K562 (cell line): ENCODE data around the gene PRRC2B. TPM values are rescaled to one million over a fixed set of nuclear protein-coding genes. Genes with fewer than 3 reads are reported as not detected.

ENCODE experiments used
- ASH1L ChIP-seq: fragments of 450-650 bp; IDR thresholded peaks from 2 replicates; pipeline ENCODE4 v1.6.1; 2018; ENCODE audit warnings: borderline replicate concordance, mild to moderate bottlenecking, low read depth; ENCODE audit not compliant: partially characterized antibody
- BRF2 ChIP-seq: IDR thresholded peaks from 3 replicates; pipeline ENCODE4 v1.6.1; 2011; ENCODE audit warnings: borderline replicate concordance, mild to moderate bottlenecking; ENCODE audit not compliant: insufficient read length, insufficient read depth
- CBFA2T3 ChIP-seq: fragments of 450-650 bp; IDR thresholded peaks from 2 replicates; pipeline ENCODE4 v1.6.1; 2017
- ELF1 ChIP-seq: fragments of 200-800 bp; sonication (Bioruptor generic); IDR thresholded peaks from 2 replicates; pipeline ENCODE4 v1.6.1; 2016; ENCODE audit warnings: missing genetic modification characterization, missing compliant biosample characterization
- FOXA1 ChIP-seq: fragments of 450-650 bp; IDR thresholded peaks from 2 replicates; pipeline ENCODE4 v1.6.1; 2016; ENCODE audit warnings: mild to moderate bottlenecking, borderline replicate concordance
- HLTF ChIP-seq: fragments of 450-650 bp; IDR thresholded peaks from 2 replicates; pipeline ENCODE4 v1.6.1; 2016
- HNRNPLL ChIP-seq: fragments of 200-400 bp; formaldehyde crosslinking; IDR thresholded peaks from 2 replicates; pipeline ENCODE4 v1.6.1; 2017; ENCODE audit warnings: low read length, low read depth, mild to moderate bottlenecking; ENCODE audit not compliant: poor library complexity, severe bottlenecking
- KAT2B ChIP-seq: IDR thresholded peaks from one replicate; pipeline ENCODE4 v1.6.1; 2012; ENCODE audit warnings: low read depth, mild to moderate bottlenecking, control low read depth, inconsistent platforms, low read length, moderate library complexity
- LCOR ChIP-seq: sonication (generic); formaldehyde crosslinking; IDR thresholded peaks from 2 replicates; pipeline ENCODE4 v1.8.0; 2022; ENCODE audit warnings: mild to moderate bottlenecking, missing genetic modification reagents
- LEF1 ChIP-seq: fragments of 450-650 bp; IDR thresholded peaks from 2 replicates; pipeline ENCODE4 v1.6.1; 2016; ENCODE audit warnings: mild to moderate bottlenecking
- MIER1 ChIP-seq: fragments of 450-650 bp; IDR thresholded peaks from 2 replicates; pipeline ENCODE4 v1.6.1; 2016; ENCODE audit warnings: antibody characterized with exemption, mild to moderate bottlenecking, low read depth
- MTA1 ChIP-seq: fragments of 450-650 bp; IDR thresholded peaks from 2 replicates; pipeline ENCODE4 v1.6.1; 2017; ENCODE audit warnings: borderline replicate concordance
- NBN ChIP-seq: fragments of 450-650 bp; IDR thresholded peaks from 2 replicates; pipeline ENCODE4 v1.6.1; 2016; ENCODE audit warnings: low read depth, mild to moderate bottlenecking
- NFIX ChIP-seq: fragments of 250-450 bp; sonication (Bioruptor Pico); IDR thresholded peaks from 2 replicates; pipeline ENCODE4 v1.4.0; 2020; ENCODE audit warnings: low read depth, mild to moderate bottlenecking, moderate library complexity
- PTRF ChIP-seq: fragments of 450-650 bp; IDR thresholded peaks from 2 replicates; pipeline ENCODE4 v1.6.1; 2016; ENCODE audit warnings: mild to moderate bottlenecking, missing genetic modification characterization, missing compliant biosample characterization
- RBM39 ChIP-seq: fragments of 200-400 bp; formaldehyde crosslinking; optimal IDR thresholded peaks from 2 replicates; pipeline ENCODE3; 2018; ENCODE audit warnings: low read depth, low read length
- RHOXF2B ChIP-seq: fragments of 250-450 bp; sonication (Bioruptor Pico); conservative IDR thresholded peaks from 2 replicates; pipeline ENCODE4 v1.5.1; 2021
- SMAD2 ChIP-seq: fragments of 150-350 bp; IDR thresholded peaks from 2 replicates; pipeline ENCODE4 v1.6.1; 2014; ENCODE audit warnings: low read depth, mild to moderate bottlenecking, low read length
- SREBF1 ChIP-seq: fragments of 150-350 bp; IDR thresholded peaks from 2 replicates; pipeline ENCODE4 v1.6.1; 2014; ENCODE audit warnings: antibody characterized with exemption, low read depth, low read length, borderline replicate concordance
- STAG1 ChIP-seq: sonication (generic); formaldehyde crosslinking; IDR thresholded peaks from 2 replicates; pipeline ENCODE4 v1.5.0; 2020; ENCODE audit warnings: missing genetic modification reagents, borderline replicate concordance
- TGIF2 ChIP-seq: sonication (generic); formaldehyde crosslinking; IDR thresholded peaks from 2 replicates; pipeline ENCODE4 v1.8.1; 2022; ENCODE audit warnings: mild to moderate bottlenecking, missing genetic modification reagents, moderate library complexity
- VEZF1 ChIP-seq: fragments of 200-800 bp; sonication (Bioruptor generic); IDR thresholded peaks from 2 replicates; pipeline ENCODE4 v1.6.1; 2017; ENCODE audit warnings: missing genetic modification characterization, missing compliant biosample characterization
- ZNF224 ChIP-seq: sonication (generic); formaldehyde crosslinking; IDR thresholded peaks from 2 replicates; pipeline ENCODE4 v1.8.0; 2022; ENCODE audit warnings: mild to moderate bottlenecking, missing genetic modification reagents
- ZNF24 ChIP-seq: fragments of 450-650 bp; IDR thresholded peaks from 2 replicates; pipeline ENCODE4 v1.6.1; 2016
- ZNF263 ChIP-seq: sonication (generic); formaldehyde crosslinking; IDR thresholded peaks from 2 replicates; pipeline ENCODE4 v1.8.0; 2022; ENCODE audit warnings: mild to moderate bottlenecking, missing genetic modification reagents, borderline replicate concordance
- ZNF280A ChIP-seq: fragments of 450-650 bp; IDR thresholded peaks from 2 replicates; pipeline ENCODE4 v1.6.1; 2018; ENCODE audit warnings: mild to moderate bottlenecking, low read depth; ENCODE audit not compliant: partially characterized antibody
- ZNF316 ChIP-seq: fragments of 450-650 bp; IDR thresholded peaks from 2 replicates; pipeline ENCODE4 v1.6.1; 2016
- ZNF785 ChIP-seq: fragments of 250-450 bp; sonication (Bioruptor Pico); IDR thresholded peaks from 2 replicates; pipeline ENCODE4 v1.4.0; 2020; ENCODE audit warnings: mild to moderate bottlenecking
- ZNF830 ChIP-seq: fragments of 250-450 bp; sonication (Bioruptor Pico); IDR thresholded peaks from 2 replicates; pipeline ENCODE4 v1.5.0; 2021; ENCODE audit warnings: mild to moderate bottlenecking
- ZSCAN32 ChIP-seq: fragments of 450-650 bp; formaldehyde crosslinking; IDR thresholded peaks from 2 replicates; pipeline ENCODE4 v1.4.0; 2020; ENCODE audit warnings: mild to moderate bottlenecking, moderate library complexity
- ZZZ3 ChIP-seq: fragments of 450-650 bp; IDR thresholded peaks from 2 replicates; pipeline ENCODE4 v1.6.1; 2016; ENCODE audit warnings: antibody characterized with exemption, mild to moderate bottlenecking, moderate library complexity
- polyA plus RNA-seq, 8 experiments: library from polyadenylated mRNA; depleted of rRNA in 4 of 8; stranded (reverse) in 5 of 8; unstranded in 3 of 8; fragments of >200 nt; fragmentation: Nextera tagmentation in 2 of 8; fragmentation: Illumina TruSeq in 1 of 8; extraction: Ambion mirVana in 2 of 8; extraction: Trizol in 1 of 8; gene quantifications; 2 replicates each; pipeline versions ENCODE4 v1.2.1 to v1.2.3, GENCODE V29; 2011 to 2014; ENCODE audit warnings: inconsistent platforms in 1 of 8, missing spikeins in 1 of 8
- total RNA-seq, 7 experiments: library from RNA; depleted of rRNA in 6 of 7; stranded (reverse); fragments of >200 nt in 6 of 7; fragmentation: Illumina TruSeq in 2 of 7; extraction: Trizol in 2 of 7; gene quantifications; 2 replicates each; pipeline versions ENCODE4 v1.2.1 to v1.2.3, GENCODE V29; 2011 to 2021; ENCODE audit warnings: low replicate concordance in 1 of 7

The PRRC2B gene
- total and polyA plus RNA-seq, 9 of the 15 experiments (the other 6 are each of a cell fraction or from before 2014, with no cell fraction given), result 0.34 to 125 (median 30.9) TPM

GRCh38 chr9:131404581-131404980 is 10.7 kb downstream of the PRRC2B start (continued):
- TF ChIP-seq HLTF (no peak), MTA1 (no peak), SREBF1 (no peak), VEZF1 (CRISPR knock-in tag) (0 out of 2 replicates have a peak, but pooled peaks have one; percentile 11), ELF1 (tag) (no peak), RHOXF2B (CRISPR knock-in tag) (no peak), NFIX (CRISPR knock-in tag) (no peak), LCOR (no peak), FOXA1 (no peak), ZSCAN32 (CRISPR knock-in tag) (no peak), RBM39 (no peak), BRF2 (no peak), HNRNPLL (no peak), ZZZ3 (no peak), KAT2B (no peak), ZNF224 (no peak), CBFA2T3 (peak; percentile 78), ZNF280A (no peak), LEF1 (no peak), NBN (no peak), TGIF2 (CRISPR knock-in tag) (no peak), ZNF830 (CRISPR knock-in tag) (no peak), SMAD2 (no peak), STAG1 (CRISPR knock-in tag) (no peak), ASH1L (no peak), PTRF (no peak), ZNF316 (no peak), MIER1 (no peak), ZNF785 (CRISPR knock-in tag) (no peak), ZNF263 (no peak), ZNF24 (no peak)
